LHCN-M2 (cell line): Measurements from ENCODE around the gene RBM4. TPM values are rescaled to one million over a fixed set of nuclear protein-coding genes. Genes with fewer than 3 reads are reported as not detected.

Experiments
- DNase-seq: peaks from one replicate; pipeline ENCODE4 v3.0.0-alpha.2; 2012; ENCODE audit warnings: low read depth
- total RNA-seq: library from RNA; depleted of rRNA; stranded (reverse); fragments of >200 nt; gene quantifications from 2 replicates; pipeline ENCODE4 v1.2.3, GENCODE V29; 2014

Gene RBM4
- total RNA-seq, 1 experiment from 2014 or later: 87.6 TPM

DNA sequence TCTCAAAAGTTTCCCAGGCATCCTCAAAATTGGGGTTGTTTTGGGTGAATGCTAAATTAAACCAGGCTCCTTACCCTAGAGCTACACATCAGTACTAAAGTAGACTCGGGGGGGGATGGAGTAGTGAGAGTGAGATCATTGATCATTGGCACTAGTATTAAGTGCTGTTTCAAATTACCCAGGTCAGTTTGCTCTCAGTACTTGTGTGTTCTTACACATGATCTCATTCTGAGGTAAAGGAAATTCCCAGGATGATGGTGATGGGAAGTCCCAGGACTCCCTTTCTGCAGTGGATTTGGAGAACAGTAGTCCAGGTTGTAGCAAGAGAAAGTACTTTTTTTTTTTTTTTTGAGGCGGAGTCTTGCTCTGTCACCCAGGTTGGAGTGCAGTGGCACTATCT is 12.5 kb downstream of the RBM4 start:
- DNase-seq: no peak

DNA sequence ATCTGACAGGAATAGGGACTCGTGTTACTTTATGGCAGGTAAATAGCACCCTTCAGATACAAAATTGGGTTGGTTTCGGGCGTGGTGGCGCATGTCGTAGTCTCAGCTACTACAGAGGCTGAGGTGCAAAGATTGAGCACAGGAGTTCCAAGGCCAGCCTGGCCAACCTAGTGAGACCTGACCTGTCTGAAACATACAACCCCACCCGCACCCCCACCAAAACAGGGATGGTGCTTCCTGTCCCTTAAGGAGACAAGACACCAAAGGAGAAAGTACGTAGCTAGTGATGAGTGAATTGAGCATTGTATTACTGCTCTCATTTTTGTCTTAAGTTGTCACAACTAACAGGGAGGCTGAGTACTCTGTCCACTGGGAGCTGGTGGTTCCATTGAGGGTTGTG is 14.1 kb downstream of the RBM4 start:
- DNase-seq: no peak

DNA sequence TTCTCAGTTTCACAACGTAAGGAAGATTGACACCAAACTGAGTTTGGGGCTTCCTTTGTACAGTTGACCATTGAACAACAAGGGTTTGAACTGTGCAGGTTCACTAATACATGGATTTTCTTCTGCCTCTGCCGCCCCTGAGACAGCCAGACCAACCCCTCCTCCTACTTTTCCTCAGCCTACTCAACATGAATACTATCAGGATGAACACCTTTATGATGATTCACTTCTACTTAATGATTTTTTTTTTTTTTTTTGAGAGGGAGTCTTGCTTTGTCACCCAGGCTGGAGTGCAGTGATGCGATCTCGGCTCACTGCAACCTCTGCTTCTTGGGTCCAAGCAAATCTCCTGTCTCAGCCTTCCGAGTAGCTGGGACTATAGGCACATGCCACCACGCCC is 14.6 kb downstream of the RBM4 start:
- no peak for DNase-seq

DNA sequence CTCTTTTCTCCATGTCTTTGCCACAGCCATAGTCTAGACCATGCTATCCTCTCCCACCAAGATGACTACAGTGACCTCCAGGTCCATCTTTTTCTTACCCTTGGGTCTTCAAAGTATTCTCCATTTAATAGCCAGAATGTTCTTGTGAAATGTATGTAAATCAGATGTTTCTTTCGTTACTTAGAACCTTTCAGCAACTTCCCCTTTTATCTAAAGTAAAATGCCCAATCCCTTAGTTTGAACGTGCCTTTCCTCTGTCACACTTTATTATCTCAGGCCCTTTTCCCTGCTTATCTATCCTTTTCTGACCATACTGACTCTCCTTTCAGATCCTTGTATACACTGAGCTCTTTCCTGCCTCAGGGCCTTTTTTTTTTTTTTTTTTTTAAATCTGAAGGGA is 21.3 kb downstream of the RBM4 start:
- DNase-seq: no peak

DNA sequence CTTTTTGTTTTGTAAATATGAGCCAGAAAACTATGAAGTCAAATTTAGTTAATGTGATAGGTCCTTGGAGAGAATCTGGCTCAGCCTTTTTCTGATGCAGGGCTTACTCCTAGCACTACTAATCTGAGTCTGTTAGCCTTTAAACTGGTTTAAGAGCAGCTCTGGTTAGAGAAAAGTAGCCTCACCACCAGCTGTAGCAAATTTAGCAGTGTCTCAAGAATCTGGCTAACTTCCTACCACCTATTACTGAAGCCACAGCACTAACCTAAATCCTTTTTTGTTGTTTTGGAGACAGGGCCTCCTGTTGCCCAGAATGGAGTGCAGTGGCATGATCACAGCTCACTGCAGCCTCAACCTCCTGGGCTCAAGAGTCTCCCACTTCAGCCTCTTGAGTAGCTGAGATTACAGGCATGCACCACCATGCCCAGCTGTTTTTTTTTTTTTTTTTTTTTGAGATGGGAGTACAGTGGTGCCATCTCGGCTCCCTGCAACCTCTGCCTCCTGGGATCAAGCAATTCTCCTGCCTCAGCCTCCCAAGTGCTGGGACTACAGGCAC is 25.3 kb downstream of the RBM4 start:
- DNase-seq: no peak

DNA sequence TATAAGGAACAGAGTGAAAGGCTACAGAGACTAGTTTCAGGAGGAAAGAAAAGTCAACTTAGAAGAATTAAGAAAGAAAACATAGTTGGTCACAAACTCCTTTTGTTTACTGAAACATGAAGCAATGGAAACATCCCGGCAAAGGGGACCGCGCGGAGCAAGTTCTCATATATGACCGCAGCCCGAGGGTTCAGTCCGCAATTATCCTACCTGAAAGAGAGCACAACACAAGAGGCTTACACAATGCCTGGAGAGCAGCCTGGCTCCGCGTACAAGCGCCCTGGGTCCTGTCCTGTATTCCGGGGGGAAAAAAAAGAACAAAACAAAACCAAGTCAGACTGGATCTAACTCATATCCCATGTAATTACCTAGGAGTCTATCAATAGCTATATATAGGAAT is 26.9 kb downstream of the RBM4 start:
- DNase-seq: no peak

DNA sequence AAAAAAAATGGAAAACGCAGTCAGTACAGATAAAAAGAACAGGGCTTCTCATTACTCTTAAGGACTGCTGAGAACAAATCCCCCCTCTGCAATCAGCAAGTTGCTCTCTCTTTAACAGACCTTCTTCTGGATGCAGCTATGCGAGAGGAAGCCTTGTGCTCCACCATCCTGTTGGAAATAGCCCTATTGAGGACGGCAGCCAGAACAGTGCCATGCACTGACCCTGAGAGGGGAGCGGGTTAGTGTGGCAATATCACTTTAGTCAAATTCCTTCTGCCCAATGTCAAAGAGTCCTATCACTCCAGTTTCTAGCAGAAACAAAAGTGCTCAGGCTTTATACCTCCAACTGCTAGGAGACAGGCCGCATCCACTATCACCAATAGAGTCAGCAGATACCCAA is 32.3 kb downstream of the RBM4 start:
- DNase-seq: no peak

DNA sequence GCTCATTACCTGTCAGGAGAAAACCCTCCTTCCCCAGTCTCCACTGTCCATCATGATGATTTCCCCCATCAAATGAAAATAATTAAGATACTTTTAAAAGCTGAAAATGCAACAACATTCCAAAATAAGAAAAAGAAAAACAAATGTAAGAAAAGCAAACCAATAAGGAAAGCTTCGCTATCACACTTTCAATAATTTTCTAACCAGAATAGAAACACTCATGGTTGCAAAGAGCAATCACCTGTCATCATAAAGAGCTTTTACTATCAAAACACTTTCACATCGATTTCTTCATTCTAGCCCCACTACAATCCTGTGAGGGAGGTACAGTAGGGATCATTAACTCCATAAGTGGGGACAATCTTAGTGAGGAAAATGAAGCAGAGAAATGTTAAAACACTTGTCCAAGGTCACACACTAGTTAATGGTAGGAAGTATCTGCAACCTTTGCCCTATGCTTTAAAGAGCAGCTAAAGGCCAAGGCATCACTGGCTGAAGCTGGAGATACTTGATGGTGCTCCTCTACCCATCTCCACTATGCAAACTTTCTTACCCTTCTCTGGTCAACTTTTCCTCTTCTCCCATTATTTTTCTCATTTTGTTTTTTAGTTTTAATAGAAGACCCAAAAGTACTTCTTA is 36.6 kb downstream of the RBM4 start:
- no peak for DNase-seq

DNA sequence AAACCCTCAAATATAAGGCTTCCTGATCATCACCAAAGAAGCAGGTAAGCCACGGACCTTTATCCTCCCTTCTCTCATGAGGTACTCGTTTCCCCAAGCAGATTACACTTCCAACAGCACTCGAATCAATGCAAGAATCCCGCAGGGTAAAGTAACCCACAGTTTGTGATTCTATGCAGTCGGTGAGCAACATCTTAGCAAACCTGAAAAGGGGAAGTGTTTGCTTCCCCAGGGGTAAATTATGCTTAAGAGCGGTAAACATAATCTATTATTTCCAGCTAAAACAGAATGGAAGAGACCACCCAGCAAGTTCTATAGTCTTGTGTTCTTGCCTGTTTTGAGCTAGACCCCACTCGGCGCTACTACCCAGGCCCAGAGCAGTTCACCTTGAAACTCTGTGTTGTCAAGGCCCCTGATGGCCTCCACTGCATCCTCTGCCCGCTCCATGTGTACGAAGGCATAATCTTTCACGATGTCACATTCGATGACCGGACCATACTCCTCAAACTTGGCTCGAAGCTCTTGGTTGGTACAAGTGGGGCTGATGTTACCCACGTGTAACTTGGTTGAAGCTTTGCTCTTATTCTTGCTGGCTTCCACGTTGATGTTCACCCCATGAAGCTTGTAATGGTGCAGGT is 37.9 kb downstream of the RBM4 start:
- no peak for DNase-seq

DNA sequence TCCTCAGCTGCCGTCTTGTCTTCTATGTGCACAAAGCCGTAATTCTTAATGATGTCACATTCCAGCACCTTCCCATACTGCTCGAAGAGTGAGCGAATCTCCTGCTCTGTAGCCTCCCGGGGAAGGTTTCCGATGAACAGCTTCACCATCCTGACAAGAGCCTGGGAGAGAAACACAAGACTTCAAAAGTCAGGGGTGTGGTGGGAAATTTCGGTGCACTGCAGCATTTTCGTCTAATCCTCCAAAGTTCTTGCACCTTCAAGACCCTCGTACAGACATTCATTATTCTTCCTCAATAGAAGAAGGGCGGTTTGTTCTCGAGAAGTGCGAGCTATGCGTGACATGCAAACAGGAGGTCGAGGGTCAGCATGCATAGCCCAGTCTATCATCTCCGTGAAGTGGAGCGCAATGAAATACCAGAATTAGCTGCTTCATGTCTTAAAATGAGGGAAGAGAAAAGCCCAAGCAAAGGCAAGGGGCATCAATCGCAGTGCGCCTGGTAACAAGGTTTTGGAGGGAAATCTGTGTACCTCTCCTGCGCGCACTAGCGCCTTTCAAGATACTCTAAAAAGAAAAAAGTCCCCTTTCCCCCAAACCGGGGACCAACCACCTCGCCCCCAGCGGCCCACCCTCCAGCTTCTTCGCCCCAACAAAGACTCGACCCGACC is 38.6 kb downstream of the RBM4 start:
- DNase-seq: no peak

DNA sequence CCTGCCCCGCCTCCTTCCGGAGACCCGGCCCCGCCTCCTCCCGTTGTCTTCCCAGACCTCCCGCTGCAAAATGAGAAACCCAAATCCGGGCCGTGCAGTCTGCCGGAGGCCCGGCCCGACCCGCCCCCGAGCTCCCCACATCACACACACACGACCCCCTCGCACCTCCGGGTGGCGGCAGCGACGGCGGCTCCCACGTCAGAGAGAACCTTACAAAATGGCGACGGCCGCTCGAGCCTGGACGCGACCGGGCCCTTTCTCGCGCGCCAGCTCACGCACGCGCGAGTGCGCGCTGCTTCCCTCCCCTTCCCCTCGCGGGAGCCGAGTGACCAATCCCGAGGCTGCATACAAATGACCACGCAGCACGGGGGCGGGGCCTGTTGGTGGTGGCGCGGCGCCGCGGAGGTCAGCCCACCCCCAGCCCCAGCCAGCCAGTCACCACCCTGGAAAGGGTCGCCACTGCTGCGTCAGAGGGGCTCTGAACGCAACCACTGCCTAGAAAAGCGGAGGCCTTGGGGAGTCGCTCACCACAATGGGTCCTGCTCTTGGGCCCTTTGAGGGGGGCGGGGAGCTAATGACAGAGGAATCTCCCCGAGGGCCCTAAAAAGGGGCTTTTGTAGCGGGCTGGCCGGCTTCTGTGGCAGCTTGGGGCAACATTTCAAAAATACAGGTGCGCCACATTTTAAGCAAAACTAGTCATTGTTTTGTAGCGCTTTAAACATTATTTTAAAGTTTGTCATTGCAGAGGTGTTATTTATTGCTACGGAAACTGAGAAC is 39.3 kb downstream of the RBM4 start, which contains the start of gene RBM4B:
Gene RBM4B (minus strand): TSS at position 289 of the 777 bp plus-strand sequence. CDS start 808 bp downstream, outside the sequence.
- DNase-seq: peak; percentile 93

DNA sequence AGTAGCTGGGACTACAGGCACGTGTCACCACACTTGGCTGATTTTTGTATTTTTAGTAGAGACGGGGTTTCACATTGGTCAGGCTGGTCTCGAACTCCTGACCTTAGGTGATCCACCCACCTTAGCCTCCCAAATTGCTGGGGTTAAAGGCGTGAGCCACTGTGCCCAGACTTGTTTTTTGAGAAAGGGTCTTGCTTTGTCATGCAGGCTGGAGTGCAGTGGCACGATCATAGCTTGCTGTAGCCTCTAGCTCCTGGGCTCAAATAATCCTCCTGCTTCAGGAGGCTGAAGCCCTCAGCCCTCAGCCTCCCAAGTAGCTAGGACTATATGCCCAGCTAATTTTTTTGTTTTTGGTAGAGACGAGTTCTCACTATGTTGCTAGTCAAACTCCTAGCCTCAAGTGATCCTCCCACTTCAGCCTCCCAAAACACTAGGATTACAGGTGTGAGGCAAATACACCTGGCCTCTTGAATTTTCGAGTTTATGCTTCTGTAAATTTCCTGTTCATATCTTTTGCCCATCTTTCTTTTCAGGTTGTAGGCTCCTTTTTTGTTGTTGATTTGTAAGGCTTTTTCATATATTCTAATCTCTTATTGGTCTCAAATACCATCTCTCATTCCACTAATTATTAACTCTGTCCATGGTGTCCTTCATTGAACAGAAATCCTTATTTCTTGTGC is 42.6 kb downstream of the RBM4 start:
- no peak for DNase-seq

DNA sequence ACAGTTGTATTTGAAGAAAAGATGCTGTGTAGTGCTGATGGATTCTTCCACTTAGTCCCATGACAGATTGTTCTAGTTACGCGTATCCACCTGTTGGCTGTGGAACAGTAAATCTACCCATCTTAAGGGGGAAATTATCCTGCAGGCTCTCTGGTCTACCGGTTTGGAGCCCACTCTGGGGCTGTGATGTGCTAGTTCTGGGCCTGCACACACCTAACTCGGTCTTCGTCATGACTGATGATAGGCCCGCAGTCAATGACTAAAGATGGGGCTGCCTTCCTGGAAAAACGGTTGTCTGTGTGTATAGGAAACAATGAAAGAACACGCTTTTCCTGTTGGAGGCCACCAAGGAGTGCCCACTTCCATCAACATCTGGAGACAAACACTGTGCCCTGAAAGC is 45.4 kb downstream of the RBM4 start:
- DNase-seq: no peak

DNA sequence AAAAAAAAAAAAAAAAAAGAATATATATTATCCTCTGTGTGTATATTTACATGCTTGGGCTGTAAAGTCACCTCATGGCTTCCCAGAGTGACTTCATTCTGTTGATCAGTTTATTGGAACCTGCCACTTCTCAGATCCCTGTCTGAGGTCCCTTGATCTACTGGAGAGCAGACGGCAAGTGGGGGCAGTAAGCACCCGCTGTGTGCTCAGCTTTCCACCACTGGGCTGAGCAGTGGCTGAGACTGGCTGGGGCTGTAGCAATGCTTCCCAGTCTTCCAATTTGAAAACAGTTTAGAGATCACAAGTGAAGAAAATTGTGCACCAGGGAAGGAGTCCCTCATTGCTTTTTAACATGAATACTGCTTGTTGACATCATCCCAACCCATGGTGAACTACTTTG is 46.1 kb downstream of the RBM4 start:
- DNase-seq: no peak

DNA sequence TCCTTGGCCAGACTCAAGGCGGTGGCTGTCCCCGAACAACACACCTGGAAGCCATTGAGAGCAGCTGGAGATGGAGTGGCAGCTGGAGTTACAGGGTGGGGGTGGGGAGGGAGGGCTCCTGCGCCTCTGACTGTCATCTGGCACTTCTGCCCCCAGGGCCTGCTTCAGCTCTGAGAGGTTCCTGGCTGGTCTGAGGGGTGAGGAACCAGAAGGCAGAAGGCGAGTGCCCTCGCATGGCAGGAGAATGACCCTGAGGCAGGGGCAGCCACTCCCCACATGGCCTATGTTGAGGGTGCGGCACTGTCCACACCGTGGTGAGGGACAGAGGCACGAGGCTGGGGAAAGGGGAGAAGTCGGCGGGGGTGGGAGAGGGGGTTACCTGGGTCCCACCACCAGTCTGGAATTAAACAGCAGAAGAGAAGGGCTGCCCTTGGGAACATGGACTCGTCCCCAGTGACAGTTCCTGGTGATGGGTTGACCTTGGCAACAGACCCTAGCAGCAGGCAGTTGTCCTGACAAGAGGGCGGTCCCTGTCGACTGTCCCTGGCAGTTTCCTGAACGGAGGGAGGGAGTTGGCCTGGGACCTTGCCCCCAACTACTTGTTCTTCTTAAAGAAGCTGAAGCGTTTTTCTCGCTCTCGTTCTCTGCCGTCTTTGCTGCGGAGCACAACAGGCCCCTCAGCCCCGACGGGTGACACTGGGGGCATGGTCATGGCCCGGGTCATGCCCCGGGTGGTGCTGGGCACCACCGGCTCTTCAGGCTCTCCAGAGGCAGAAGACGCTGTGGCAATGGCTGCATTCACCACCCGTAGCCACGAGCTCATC is 47.0 kb downstream of the RBM4 start:
- no peak for DNase-seq

DNA sequence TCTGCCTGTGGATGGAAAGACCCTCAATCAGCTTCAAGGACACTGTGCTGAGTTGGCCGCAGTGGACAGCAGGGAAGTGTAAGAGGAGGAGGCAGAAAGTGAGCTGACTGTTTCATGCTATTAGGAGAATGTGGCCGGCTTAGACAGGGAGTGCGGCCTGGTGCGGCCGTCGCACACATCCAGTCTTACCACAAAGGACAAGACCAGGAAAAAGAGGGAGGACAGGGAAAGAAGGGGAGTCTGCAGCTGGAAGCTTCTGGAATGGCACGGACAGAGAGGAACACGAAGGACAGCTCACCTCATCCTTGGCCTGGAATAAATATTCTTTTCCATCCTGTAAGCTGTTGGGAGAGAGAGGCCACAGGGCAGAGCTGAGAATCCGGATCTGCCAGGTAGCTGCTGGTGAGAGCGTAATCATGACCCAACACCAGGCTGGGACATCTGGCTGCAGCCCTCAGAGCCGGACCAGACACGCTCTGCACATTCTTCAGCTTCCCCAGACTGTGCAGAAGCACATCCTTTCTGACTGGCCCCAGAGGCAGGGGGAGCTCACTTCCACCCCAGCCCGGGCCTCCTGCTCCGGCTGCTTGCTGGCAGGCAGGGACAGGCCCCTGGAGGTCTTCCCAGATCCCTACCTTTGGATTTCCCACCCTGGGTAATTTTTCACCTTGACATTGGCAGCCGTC is 47.7 kb downstream of the RBM4 start:
- no peak for DNase-seq

DNA sequence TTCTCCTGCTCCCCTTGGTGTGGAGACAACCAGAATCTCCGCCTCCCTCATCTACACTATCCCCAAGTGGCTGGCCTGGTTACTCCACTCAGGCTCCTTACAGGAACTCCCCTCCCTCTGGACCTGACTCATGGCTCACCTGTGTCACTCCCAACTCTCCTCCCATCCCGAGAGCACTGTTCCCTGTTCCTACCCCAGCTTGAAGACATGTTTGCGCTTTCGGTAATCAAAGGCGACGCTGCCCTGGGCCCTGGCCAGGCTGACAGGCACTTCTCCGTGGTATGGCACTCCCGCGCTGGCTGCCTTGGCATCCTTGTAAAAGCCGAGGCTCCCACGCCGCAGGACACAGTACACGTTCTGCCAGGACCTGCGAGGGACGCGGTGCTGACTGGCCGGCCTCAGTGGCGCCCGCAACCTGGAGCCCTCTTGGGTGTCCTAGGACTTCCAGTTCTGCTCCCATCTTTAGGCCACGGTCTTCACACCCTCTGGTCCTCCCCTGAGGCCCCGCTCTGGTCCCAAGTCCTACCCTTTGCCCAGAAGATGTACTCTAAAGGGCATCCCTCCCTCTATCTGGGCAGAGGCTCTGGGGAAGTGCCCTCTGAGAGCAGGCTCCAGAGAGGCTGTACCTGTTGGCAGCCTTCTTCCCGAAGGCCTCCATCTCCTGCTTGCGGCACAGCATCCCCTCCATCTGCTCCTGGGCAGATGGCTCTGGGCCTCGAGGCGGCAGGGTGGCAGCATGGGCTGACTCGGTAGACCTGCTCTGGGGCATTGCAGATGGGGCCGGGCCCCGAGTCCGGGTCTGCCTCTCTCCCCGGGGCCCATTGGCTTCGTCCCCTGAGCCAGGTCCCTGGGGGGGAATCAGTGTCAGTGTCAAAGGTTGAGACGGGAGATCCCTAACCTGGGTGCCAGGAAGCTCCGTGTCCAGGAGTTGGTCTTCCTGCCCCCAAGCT is 48.6 kb downstream of the RBM4 start:
- DNase-seq: no peak

DNA sequence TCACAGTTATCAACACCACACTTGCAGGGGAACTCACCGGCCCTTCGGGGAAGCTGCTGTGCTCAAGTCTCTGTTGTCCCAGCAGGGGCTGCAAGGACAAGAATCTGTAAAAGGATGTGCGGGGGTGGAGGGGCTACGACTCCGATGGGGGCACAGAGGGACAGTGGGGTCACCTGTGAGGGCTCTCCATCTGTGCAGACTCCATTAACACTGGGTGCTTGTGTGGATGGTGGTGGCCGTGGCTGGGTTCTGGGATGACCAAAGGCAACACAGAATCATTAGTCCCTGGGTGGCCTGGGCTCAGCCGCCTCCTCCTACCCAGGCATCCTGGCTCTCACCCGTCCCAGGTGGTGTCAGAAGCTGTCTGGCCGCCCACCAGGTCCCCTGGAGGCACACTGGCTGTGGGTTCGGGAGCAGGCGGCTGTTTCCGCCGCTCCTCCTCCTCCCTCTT is 49.4 kb downstream of the RBM4 start:
- no peak for DNase-seq
